Pancreas (tissue), 10 donors: ENCODE results near the gene DLGAP1. TPM values are rescaled to one million over a fixed set of nuclear protein-coding genes. Genes with fewer than 3 reads are reported as not detected.
"Not testable (repeated sequence)": the region's sequence is repeated elsewhere in the genome, so short reads cannot be mapped to it uniquely, and the experiment has no call there.

Experiments used
- ATAC-seq, 4 donors: fragments of 200-7000 bp; cut with Tn5 transposase; one replicate each; pipeline versions ENCODE4 v1.8.0 to v1.9.1; 2020; ENCODE audit warnings: mild to moderate bottlenecking in 4 of 4, moderate library complexity in 4 of 4
- DNase-seq, 6 donors: peaks; one replicate each; pipeline ENCODE4 v3.0.0-alpha.2; 2020
- FAIRE-seq: peaks from 2 replicates; lab custom pipeline; 2012; peaks lifted over from hg19 to GRCh38; lab: Jason Lieb, UNC
- H3K27ac ChIP-seq, 4 donors: fragments of 200-600 bp; sonication (generic); 1 replicate in 3 of 4; 2 replicates in 1 of 4; pipeline versions ENCODE4 v1.5.0 to v1.8.0; 2020
- H3K27me3 ChIP-seq, 4 donors: fragments of 200-600 bp; one replicate each; pipeline ENCODE4 v1.8.0; 2021
- H3K36me3 ChIP-seq, 3 donors: fragments of 200-600 bp; sonication (generic) in 1 of 3; one replicate each; pipeline versions ENCODE4 v1.5.0 to v1.8.0; 2020 to 2021
- H3K4me1 ChIP-seq, 3 donors: fragments of 200-600 bp; one replicate each; pipeline ENCODE4 v1.8.0; 2021
- H3K4me3 ChIP-seq, 4 donors: fragments of 200-600 bp; sonication (generic) in 2 of 4; one replicate each; pipeline versions ENCODE4 v1.5.0 to v1.8.0; 2020 to 2021
- H3K9me3 ChIP-seq, 4 donors: fragments of 200-600 bp; one replicate each; pipeline ENCODE4 v1.8.0; 2021
- CTCF ChIP-seq, 4 donors: fragments of 200-600 bp; sonication (generic) in 3 of 4; IDR thresholded peaks; one replicate each; pipeline versions ENCODE4 v1.5.0 to v1.8.0; 2021; ENCODE audit warnings: antibody characterized with exemption in 4 of 4
- WGBS, 2 donors: extraction: QIAGEN DNeasy Blood & Tissue Kit; methylation state at CpG; one replicate each; pipeline ENCODE4 v1.1.7; 2013; 5-methylcytosine and 5-hydroxymethylcytosine counted together
- intact Hi-C, 3 donors: fragments of 100-400 bp; cut with DNase I; formaldehyde crosslinking; loops; one replicate each; pipeline versions ENCODE4 v1.11.1 to v1.14.2; 2022
- polyA plus RNA-seq, 2 donors: library from polyadenylated mRNA; stranded (reverse); fragments of 200-250 nt; gene quantifications; one replicate each; pipeline ENCODE4 v1.2.3, GENCODE V29; 2013
- total RNA-seq, 6 donors: library from RNA; stranded (reverse); fragmentation: NEBNext Ultra II Directional in 4 of 6; extraction: Animal tissue kit (Norgen Biotek cat#: 25700) in 4 of 6; gene quantifications; one replicate each; pipeline versions ENCODE4 v1.2.1 to v1.2.4, GENCODE V29; 2021 to 2023
- donor health status: healthy with polysubstance abuse.
- donor health status: DM: no; HTN: no; CAD: no; lungs with moderate emphysema.
- donor health status: DM: no; HTN: no; CAD: no.
- donor health status: control.
- donor health status: control.
- donor health status: Bipolar disorder and iron deficiency.
- donor health status: DM: yes; HTN: yes; CAD: no.
- donor health status: DM: no; HTN: no; CAD: no.
- donor health status: DM: no; HTN: no; CAD: no.
- donor health status: DM: yes; HTN: yes; CAD: no.

DLGAP1 gene
- total and polyA plus RNA-seq, 8 donors = 0.12 to 0.62 (median 0.30) TPM; not detected in 2

GRCh38 chr18:4060427-4061281 lies 394.5 kb downstream of the DLGAP1 start:
- Histone ChIP-seq H3K4me1 (no peaks in the 10 kb centered on the region), H3K27me3 (no peaks in the 10 kb centered on the region), H3K9me3 (no peaks in the 10 kb centered on the region), H3K27ac (no peak overlapping the region), H3K4me3 (no peak overlapping the region), H3K36me3 (no peaks in the 10 kb centered on the region)
- no peak for TF ChIP-seq CTCF (IDR thresholded peaks at IDR 0.05)
- intact Hi-C loops = no loop called here
- 65 to 67% methylated on average over 5 of the region's 5 CpGs for WGBS, 2 donors
- DNase-seq (no peak), ATAC-seq (no peak), FAIRE-seq (no peak)

GRCh38 chr18:4058179-4058578 lies 396.9 kb downstream of the DLGAP1 start:
- H3K4me3 ChIP-seq = no peak overlapping the region
- no peaks in the 10 kb centered on the region for H3K36me3 ChIP-seq
- 77 to 86% methylated on average over 1 of the region's 1 CpG for whole genome bisulfite sequencing, 2 donors
- no peak for ATAC-seq
- DNase-seq = no peak
- H3K27ac ChIP-seq = no peak overlapping the region
- no peaks in the 10 kb centered on the region for H3K4me1 ChIP-seq
- intact Hi-C loops = no loop called here
- H3K27me3 ChIP-seq = no peaks in the 10 kb centered on the region
- no peaks in the 10 kb centered on the region for H3K9me3 ChIP-seq
- no peak for FAIRE-seq
- TF ChIP-seq CTCF (IDR thresholded peaks at IDR 0.05) = no peak

GRCh38 chr18:4040391-4041092 lies 414.6 kb downstream of the DLGAP1 start:
- intact Hi-C loops = no loop called here
- TF ChIP-seq CTCF (IDR thresholded peaks at IDR 0.05) = no peak
- ATAC-seq (no peak), DNase-seq (no peak), FAIRE-seq (no peak)
- no peaks in the 10 kb centered on the region for H3K4me1 ChIP-seq
- no peaks in the 10 kb centered on the region for H3K27me3 ChIP-seq
- H3K36me3 ChIP-seq = no peaks in the 10 kb centered on the region
- no peak overlapping the region for H3K4me3 ChIP-seq
- no peak overlapping the region for H3K27ac ChIP-seq
- WGBS, 2 donors = 76 to 79% methylated on average over 7 of the region's 7 CpGs
- H3K9me3 ChIP-seq = no peaks in the 10 kb centered on the region

- no peaks in the 10 kb centered on the region for H3K36me3 ChIP-seq
- FAIRE-seq = no peak
- intact Hi-C loops = no loop called here
- H3K27me3 ChIP-seq = no peaks in the 10 kb centered on the region
- H3K4me3 ChIP-seq = no peak overlapping the region
- no peak for DNase-seq
- H3K4me1 ChIP-seq = no peaks in the 10 kb centered on the region
- ATAC-seq = no peak
- TF ChIP-seq CTCF (IDR thresholded peaks at IDR 0.05) = no peak
- H3K9me3 ChIP-seq = no peaks in the 10 kb centered on the region
- no peak overlapping the region for H3K27ac ChIP-seq
- WGBS, 2 donors = 63 to 67% methylated on average over 6 of the region's 6 CpGs
These were observed 419.6 kb downstream of the DLGAP1 start for GRCh38 chr18:4035521-4035920.

- H3K4me3 ChIP-seq, H3K27me3 ChIP-seq, H3K4me1 ChIP-seq, intact Hi-C loops, H3K9me3 ChIP-seq, DNase-seq, FAIRE-seq, H3K36me3 ChIP-seq, H3K27ac ChIP-seq, ATAC-seq: not testable (repeated sequence)
- 93 to 96% methylated on average over 4 of the region's 4 CpGs for WGBS, 2 donors
These were observed 420.3 kb downstream of the DLGAP1 start for GRCh38 chr18:4034815-4035214.
